Stimulated activated CD4-positive, alpha-beta T cell treated with anti-CD3 and anti-CD28 coated beads, Interleukin-4, amount 100 ng/mL, for 24 hours (primary cell): ENCODE results near the gene CLSTN2.

Experiments
- DNase-seq: peaks from one replicate; pipeline ENCODE4 v3.0.0-alpha.2; 2020

Gene CLSTN2

DNA sequence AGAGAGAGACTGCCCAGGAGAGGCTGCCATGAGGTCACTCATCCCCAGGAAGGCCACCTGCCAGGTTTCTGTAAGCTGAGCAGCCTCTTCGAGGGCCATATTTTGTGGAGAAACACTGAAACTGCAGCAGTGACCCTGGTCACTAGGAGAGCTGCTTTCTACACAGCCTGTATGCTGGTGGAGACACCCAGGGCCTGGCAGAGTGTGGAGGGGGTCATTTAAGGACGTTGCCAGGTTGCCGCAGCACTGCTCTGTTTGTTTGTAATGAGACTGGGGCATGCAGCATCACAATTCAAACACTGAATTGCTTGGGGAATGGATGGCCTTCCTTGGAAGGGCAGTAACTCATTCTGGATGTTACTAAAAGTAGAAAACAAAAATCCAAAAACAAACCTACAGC is 638.0 kb downstream of the CLSTN2 start:
- DNase-seq, result no peak

DNA sequence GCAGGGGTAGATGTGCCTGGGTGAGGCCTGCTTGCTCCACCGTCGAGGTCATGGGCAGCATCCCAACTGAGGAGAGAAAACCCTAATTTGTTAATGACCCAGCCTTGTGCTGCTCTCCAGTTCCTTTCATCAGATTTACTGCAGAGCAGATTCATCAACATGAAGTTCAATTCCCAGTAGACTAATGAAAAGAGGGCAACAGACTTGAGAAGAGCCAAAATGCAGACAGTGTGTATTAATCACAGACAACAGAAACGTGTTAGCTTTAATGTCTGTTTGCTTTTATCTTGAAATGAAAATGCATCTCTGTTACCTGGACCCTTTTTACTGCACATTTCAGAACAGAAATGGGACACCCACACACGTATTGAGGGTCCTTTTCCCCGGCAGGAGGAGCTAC is 639.4 kb downstream of the CLSTN2 start:
- DNase-seq, result no peak

DNA sequence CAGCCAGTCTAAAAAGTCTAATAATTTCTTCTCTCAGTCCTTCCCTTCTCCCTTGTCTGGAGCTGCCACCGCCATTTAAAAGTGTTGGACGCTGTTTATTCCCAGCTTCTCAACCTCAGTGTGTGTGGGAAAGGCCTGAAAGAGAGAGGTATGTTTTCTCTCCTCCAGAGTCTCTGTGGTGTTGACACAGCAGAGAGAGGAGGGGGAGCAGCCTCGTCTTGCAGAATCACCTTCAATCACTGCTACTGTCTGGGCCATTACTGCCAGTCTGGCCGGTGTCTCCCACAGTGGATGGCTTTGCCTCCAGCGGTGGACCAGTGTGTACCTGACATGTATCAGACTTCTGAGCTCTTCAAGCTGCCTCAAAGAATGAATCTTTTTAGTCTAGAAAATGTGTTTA is 641.5 kb downstream of the CLSTN2 start:
- no peak for DNase-seq

DNA sequence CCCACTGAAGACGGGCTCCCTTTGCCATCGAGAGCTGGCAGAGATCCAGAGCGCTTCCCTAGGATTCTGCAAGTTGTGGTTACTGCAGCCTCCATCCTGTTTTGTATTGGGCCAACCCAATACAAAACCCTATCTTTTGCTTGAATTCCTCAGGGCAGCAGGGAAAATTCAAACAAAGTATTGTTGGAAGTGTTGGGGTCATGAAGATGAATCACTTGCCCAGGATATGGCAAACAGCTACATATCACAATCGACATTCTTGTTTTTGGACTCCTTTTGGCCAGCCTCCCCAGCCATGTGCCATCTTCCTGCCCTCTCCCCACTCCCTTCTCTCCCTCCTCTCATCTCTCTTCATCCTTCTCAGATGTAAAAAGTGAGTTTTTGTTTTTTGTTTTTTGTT is 642.9 kb downstream of the CLSTN2 start:
- no peak for DNase-seq

DNA sequence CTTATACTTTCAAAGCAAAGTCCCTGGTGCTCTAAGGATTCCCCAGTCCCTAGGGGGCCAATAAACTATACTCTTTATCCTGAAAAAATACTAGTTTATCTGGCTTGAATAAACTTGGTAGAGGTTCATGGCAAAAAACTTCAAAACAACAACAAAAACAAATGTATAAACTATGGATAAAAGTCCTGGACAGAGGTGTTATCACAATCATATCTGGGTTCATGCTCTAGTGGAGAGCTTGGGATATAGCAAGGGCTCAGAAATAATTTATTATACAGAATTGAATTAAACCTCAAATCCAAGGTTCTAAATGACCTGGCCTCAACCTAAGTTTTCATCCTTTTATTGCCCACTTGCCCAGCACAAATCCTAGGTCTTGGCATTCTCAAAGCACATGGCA is 644.3 kb downstream of the CLSTN2 start:
- no peak for DNase-seq

DNA sequence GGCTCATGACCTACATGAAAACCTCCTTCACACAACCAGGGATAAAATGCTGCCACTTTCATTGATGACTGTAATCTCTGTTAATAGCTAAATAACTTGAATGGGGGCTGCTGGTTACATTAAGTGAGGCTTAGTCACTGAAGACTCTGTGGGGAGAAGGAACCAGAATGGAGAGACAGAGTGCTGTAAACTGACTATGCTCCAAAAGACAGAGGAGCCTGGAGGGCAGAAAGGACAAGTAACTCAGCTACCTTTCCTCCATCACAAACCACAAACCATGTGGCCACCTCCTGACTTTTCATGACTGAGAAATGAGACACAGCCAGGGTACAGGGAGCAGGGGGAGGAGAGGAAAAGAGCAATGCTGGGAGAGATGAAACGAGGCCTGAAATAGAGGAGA is 645.8 kb downstream of the CLSTN2 start:
- no peak for DNase-seq

DNA sequence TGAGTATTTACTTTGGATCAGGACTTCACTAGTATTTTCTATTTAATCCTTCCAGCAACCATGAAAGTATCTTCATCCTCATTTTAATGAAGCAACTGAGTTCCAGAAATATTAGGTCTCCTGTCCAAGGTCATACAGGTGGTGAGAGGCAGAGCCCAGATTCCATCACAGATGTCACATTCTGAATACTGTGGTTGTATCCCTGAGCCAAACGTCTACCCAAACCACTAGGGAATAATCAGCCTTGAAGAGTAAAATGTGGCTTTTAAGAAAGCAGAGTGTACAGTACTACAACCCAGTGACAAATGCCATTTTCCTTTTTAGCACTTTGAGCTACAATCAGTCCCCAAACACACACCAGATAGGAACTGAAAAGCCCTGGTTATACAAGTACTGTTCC is 649.6 kb downstream of the CLSTN2 start:
- no peak for DNase-seq

DNA sequence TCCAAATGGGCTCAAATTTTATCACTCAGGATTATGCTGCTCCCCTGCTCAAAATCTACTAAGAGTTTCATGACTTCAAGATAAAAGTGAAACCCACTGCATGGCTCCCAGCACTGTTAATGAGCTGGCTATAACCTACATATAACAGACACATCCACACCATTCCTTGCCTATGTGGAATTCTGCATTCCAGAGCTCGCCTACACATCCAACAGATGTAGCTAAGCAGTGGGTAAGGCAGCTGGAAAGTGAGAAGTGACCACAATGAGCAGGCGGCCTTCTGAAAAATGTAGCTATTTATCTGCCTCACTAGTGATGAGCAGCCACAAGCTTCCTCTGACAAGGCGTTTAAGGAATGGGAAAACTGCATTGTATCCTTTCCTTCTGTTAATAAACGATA is 650.8 kb downstream of the CLSTN2 start:
- DNase-seq, result no peak

DNA sequence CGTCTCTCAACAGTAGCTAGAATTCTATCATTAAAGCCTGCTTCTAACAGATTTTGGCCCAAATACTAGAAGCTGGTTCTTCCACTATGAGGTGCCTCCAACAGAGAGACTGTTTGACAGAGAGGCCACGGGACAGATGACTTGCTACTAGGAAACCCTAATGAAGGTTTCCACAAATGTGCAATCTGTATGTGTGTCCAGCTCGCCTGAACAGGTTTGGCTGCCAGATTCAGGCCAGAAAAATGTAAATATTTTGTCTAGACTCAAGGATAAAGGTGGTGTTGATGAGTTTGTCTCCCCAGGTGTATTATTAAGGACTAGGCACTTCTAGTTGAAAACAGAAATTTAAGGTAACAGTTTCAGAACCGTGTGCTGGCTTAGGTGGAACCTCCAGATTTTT is 651.3 kb downstream of the CLSTN2 start:
- DNase-seq, result no peak

DNA sequence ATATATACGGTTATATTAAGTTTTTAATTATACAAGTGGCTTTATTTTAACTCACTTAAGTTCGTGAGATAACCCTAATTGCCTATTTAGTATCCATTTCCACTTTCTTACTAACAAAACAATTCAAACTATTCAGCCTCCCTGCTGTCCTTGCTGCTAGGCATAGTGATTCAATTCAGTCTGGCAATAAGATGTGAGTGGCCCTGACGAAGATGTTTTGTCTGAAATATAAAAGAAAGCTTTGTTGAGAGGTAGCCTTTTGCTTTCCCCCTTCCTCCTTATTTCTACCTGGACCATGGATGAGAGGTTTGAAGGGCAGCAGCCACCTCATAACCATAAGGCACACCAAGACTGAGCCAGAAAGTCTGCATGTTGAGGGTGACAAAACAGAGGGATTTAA is 653.6 kb downstream of the CLSTN2 start:
- no peak for DNase-seq

DNA sequence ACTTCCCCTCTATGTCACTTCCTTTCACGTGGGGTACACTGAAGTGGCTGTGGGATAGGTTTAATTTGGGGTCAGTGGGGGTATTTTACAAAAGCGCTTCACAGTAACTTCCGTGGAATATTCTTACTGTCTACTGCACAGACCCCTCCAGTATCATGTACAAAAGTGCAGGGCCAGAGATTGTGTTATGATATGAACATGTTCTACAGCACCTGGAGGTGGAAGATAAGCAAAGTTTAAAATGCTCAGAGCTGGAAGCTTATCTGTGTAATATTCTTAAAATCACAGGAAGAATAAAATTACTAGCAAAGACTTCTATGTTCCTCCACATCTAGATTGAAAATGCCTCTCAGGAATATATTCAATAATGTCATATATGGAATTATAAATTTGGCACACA is 658.8 kb downstream of the CLSTN2 start:
- no peak for DNase-seq

DNA sequence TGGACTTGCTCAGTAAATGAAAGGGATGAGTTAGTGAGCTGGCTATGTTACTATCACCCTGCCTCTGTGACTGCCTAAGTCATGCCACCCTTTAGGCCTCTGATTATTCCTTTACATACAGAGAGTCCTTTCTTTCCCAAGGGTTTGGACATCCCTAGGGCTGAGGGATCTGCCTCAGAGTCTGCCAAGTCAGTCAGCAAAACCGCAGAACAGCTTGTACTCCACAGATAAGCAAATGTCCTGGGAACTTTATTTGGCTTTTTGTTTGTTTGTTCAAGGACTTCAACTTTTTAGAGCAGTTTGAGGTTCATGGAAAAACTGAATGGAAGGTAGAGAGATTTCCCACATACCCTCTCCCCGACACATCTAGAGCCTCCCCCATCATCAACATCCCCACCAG is 660.3 kb downstream of the CLSTN2 start:
- DNase-seq, result no peak

DNA sequence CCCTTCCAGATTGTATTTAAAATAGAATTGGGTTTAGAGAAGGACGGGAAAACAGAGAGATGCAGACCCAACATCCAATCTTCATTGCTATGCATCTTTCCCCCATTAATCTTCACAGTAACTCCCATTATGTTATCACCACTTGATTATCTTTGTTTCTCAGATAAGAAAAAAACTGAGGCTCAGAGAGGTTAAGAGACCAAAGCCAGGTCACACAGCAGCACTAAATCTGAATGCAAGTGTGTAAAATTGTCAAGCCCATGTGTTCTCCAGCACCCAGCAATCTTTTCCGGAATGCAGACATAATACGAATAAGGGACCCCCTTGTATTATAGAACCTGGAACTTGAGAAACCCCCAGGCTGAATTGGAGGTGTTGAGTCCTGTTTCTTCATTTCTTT is 662.4 kb downstream of the CLSTN2 start:
- no peak for DNase-seq

DNA sequence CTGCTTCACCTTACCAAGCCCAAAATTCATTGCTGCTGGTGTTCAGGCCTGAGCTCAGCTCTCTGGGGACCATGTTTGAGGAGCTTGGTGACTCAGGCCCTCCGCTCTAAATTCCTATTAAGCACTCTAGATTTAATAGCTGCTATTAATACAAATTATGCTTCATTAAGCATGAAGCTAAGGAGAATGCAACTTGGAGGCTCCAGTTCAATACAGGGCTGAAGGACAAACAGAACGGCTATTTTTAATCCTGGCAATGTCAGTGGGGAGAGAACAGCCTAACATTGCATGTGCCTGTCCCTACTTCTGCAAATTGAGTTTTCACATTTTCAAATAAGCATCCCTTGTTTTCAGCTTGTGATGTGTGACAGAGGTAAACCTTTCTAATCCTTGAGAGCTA is 662.8 kb downstream of the CLSTN2 start:
- no peak for DNase-seq

DNA sequence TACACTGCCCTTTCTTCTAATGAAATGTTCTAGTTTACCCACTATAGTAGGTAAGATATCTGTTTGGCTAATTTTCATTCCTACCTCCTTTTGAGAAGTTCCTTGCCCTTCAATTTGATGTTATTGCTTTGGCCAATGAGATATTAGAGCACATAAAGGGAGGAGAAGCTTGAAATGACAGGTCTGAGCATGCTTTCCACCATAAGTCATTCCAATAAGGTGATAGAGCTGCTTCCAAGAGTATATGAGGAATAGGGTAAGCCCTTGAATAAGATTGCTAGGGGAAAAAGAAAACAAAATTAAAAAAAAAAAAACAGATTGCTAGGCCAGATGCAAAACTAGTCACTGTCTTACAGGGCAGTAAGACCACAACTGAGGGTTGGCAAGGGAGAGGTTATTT is 664.0 kb downstream of the CLSTN2 start:
- DNase-seq, result no peak

DNA sequence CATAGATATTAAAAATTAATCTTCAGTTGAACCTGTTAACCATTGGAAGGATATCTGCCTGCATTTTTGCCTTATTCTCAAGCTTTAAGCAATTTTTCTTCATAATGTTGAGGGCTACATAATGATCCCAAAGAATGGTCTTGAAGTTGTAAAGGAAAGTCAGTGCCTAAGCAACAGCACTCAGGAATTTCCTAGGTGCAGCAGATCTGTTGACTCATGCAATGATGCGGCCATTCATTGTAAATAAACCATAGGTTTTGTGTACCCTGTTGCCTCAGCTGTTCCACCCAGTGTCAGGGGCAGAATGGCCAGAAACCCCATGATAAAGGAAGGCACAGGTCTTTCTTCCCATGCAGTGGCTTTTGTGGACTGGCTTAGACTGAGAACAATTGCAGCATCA is 664.5 kb downstream of the CLSTN2 start:
- no peak for DNase-seq

DNA sequence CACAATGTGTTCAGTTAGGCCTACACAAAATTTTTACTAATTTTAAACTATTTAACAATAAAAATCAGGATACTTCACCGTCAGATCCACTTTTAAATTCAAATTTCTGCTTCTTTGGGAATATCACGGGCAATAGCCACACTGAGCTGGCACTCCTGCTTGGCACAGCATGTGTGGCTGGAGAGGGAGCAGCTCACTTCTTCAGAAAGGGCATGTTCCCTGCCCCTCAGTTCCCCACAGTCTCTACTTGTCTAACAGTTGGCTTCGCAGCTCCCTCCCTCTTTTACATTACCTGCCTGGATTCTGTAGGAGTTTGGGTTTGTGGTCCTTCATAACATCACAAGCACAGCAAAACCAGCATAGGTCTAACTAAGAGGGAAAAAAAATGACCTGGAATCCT is 666.9 kb downstream of the CLSTN2 start:
- no peak for DNase-seq

DNA sequence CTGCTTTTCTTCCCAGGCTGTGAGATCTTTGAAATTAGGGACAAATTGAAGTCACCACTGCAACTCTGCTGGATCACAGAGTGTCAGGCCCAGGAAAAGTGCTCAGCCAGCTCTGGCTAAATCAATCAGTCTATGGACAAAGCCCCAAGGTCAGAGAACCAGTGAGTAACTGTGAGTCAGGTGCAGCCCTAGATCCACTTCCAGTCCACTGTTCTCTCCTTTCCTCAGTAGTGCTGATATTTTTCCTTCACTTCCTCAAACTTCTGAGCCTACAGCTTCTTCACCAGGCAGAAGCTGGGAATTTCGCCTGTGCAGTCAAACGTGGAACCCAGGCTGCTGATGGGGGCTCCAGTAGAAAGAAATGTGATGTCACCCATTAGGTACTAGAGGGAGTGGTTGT is 667.8 kb downstream of the CLSTN2 start:
- no peak for DNase-seq

DNA sequence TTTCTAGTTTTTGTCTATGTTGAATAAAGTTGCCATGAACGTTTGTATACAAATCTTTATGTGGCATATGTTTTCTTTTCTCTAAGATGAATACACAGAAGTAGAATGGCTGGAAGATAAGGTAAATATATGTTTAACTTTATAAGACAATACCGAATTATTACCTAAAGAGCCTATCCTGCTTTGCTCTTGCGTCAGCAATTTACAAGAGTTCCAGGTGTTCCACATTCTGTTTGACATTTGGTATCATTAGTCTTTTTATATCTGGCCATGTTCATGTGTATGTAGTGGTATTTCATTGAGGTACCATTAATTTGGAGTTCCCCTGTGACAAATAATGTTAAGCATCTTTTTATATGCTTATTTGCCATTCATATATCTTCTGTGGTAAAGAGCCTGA is 668.8 kb downstream of the CLSTN2 start:
- DNase-seq, result no peak

DNA sequence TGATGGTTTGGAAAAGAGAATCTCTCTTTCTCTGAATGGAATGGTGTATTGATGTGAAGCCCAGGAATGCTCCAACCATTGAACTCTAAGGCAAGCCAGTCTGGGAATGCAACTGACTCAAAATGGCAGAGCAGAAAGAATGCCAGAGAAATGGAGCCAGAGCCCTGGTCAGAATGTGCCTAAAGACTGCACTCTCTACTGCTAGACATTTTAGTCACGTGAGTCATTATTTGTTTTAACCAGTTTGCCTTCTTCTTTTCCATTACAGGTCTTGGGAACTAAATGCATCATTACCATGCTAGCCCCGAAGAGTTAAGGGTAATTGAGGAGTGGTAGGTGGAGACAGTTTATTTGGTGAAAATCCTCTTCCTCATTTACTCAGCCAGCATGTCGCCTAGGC is 675.6 kb downstream of the CLSTN2 start:
- DNase-seq, result no peak

DNA sequence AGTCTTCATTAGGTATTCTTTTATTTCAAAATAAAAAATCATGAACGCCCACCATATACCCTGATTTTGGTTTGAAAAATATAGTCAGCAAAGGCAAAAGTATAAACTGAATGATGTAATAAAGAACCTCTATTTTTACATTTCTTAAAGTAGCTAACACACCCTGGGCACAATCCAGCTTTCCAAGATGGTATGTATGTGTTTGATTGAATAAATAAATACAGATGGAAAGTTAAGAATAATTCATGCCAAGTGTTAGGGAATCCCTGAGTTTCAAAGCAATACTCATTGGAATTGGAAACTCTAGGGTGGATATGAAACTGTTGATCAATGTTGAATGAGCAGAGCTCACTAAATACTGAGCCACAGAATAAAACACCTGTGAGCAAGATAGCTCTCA is 679.0 kb downstream of the CLSTN2 start:
- no peak for DNase-seq

DNA sequence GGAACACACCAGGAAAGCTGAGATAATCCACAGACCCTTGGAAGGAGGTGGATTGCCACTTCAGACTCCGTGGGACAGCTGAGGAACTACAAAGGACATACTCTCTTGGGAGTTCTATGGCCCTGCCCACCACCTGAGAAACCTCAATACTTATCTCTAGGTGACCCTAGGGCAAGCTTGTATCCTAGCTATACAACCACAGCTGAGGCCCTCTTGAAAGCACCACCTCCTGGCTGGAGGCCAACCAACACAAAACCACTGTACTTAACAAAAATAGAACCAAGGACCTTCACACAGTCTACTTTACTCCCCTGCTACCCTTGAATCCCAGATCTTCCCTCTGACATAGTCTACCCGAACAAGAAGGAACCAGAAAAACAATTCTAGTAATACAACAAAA is 682.1 kb downstream of the CLSTN2 start:
- no peak for DNase-seq

DNA sequence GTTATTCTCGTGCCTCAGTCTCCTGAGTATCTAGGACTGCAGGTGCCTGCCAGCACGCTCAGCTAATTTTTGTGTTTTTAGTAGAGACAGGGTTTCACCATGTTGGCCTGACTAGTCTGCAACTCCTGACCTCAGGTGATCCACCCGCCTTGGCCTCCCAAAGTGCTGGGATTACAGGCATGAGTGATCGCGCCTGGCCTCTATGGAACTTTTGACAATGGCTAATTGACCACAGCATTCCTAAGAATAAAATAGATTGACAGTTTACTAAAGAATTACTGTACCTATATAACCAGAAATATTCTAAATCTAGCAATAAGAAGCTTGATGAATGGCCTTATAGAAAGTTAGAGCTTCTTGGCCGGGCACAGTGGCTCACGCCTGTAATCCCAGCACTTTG is 691.9 kb downstream of the CLSTN2 start:
- no peak for DNase-seq
